GM19438 (cell line): ENCODE data around the gene CST5.
"Not testable (repeated sequence)": the region's sequence is repeated elsewhere in the genome, so short reads cannot be mapped to it uniquely, and the experiment has no call there.

Source experiments
- ATAC-seq: cut with Tn5 transposase; IDR thresholded peaks from one replicate; pipeline ENCODE4 v1.9.1; 2021; ENCODE audit warnings: low read depth; ENCODE audit not compliant: unreplicated experiment

CST5 gene

GRCh38 chr20:23856736-23857135 lies 22.8 kb downstream of the CST5 start:
- ATAC-seq = no peak

DNA sequence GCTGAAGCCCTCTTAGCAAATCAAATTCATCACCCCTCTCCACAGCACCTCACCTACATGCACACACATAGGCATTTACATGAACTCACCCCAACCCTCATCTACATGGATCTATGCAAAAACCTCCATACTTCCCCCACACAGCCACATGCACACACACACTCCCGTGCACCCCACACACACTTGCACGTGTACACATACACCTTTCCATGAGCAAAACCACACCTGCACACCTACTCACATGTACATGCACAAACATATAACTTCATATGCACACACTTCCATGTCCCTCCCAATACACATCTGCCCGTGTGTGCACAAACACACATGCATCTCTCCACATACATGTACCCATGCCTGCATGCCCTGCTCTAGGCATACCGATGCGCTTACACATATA lies 23.3 kb downstream of the CST5 start:
- ATAC-seq = no peak

GRCh38 chr20:23841693-23842092 lies 37.9 kb downstream of the CST5 start:
- ATAC-seq = no peak

DNA sequence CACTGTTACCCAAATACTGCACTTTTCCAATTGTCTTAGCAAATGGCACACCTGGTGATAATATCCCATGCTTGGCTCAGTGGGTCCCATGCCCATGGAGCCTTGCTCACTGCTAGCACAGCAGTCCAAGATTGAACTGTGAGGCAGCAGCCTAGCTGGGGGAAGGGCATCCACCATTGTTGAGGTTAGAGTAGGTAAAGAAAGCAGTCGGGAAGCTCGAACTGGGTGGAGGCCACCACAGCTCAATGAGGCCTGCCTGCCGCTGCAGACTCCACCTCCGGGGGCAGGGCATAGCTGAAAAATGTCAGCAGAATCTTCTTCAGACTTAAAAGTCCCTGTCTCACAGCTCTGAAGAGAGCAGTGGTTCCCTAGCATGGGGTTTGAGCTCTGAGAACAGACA lies 43.8 kb downstream of the CST5 start:
- no peak for ATAC-seq

DNA sequence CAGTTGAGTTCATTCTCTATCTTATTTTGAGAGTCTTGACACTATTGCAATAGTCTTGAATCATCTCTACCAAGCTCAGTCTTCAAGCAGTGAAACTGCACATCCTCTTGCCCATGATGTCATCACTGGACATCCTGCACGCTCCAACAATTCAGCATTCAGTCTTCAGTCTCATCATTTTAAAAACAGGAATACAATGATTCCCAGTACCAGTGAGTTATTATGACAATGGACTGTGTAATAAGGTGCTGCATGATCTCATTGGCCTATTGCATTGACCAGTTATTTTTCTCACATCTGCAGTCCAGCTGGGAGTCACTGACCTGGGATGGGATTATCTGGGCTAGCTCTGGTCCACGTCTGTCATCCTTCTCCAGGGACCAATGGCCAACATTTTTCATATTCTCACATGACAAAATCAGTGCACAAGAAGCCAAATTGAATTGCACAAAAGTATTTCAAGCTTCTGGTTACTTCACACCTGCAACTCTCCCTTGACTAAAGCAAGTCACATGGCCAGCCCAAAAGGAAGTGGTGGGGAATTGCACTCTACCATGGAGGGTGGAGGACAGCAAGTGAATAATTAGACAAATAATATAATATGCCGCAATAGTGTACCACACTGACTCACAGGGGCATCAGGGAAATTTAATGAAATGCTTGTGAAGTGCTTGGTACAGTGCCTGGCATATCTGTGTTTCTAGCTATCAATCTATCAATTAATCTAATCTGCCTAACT lies 46.6 kb downstream of the CST5 start:
- no peak for ATAC-seq

DNA sequence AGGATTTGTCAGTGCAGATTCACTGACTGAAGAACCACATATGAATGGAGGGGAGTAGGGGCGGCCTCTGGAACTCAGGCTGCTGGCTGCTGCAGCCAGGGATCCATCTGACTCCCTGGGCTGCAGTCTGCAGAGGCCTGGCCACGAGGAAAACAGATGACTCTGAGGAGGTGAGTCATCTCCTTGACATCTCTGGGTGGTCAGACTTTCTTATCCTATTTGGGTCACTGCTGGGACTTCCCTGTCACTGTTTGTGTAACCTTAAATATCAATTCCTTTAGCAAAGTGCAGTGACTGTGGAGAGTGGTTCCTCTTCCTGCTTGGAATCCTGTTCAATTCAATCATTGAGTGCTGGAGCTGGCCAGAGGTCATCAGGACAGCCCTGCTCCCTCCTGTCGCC lies 47.6 kb downstream of the CST5 start:
- not testable (repeated sequence) for ATAC-seq

DNA sequence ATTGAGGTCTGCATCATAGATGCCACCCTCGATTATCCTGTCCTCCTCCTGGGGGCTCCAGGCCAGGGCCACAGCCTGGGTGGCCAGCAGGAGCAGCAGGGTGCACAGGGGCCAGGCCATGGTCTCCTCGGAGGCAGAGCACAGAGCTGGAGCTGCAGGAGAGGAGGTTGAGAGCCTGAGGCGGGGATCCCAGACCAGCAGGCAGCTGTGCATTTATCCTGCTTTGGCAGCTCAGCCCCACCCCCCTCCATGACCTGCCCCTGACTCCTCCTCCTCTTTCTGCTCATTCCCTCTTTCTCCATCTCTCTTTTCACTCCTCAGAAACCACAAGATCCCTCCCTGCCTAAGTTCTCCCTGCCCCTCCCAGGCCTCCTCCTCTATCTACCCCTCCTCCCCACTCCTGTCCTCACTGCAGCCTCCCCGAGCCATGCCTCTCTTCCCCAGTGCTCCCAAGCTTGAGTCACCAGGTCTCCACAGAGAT lies 53.0 kb downstream of the CST5 start, which contains the start of gene CST2:
TSS of gene CST2 (minus strand) at position 189 of the 481 bp plus-strand sequence. CDS start at position 120, 69 bp downstream.
- no peak for ATAC-seq
